HG02610 (cell line): Measurements from ENCODE around the gene DNAL1.
A peak's percentile ranks its signal among the peaks of the same experiment; 100 is the strongest.

Experiments used
- ATAC-seq: cut with Tn5 transposase; IDR thresholded peaks from one replicate; pipeline ENCODE4 v1.9.1; 2021; ENCODE audit warnings: mild to moderate bottlenecking, moderate library complexity; ENCODE audit not compliant: unreplicated experiment

DNAL1 gene

DNA sequence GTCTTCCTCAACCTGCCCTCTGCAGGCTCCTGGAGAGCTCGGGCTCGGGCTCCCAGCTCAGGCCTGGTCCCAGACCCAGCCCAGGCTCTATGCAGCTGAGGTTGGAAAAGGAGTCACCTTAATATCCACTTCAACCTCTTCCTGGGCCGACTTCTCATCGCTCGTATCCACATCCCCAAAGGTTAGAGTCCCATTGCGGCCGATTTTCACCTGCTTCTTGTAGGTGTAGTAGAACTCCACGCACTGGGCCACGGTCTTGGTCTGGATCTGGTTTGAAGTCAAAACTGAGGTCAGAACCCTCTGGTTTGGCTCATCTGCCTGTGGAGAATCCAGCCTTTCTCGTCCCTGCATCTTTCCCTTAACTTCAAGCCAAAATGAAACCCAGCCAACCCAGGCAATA is 77.8 kb downstream of the DNAL1 start:
- ATAC-seq = no peak

DNA sequence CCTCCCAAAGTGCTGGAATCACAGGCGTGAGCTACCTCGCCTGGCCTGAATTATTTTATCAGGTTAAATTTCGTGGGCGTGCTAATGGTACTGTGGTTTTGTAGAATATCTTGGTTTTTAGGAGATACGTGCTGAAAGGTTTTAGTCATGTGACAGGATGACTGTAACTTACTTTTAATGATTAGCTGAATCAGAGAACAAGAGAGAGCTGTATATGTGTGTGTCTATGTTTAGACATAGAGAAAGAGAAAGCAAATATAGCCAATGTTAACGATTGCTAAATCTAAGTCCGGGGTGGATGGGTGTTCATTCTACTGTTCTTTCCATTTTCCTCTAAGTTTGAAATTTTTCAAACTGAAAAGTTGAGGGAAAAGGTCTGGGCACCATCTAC is 78.6 kb downstream of the DNAL1 start:
- ATAC-seq = no peak

DNA sequence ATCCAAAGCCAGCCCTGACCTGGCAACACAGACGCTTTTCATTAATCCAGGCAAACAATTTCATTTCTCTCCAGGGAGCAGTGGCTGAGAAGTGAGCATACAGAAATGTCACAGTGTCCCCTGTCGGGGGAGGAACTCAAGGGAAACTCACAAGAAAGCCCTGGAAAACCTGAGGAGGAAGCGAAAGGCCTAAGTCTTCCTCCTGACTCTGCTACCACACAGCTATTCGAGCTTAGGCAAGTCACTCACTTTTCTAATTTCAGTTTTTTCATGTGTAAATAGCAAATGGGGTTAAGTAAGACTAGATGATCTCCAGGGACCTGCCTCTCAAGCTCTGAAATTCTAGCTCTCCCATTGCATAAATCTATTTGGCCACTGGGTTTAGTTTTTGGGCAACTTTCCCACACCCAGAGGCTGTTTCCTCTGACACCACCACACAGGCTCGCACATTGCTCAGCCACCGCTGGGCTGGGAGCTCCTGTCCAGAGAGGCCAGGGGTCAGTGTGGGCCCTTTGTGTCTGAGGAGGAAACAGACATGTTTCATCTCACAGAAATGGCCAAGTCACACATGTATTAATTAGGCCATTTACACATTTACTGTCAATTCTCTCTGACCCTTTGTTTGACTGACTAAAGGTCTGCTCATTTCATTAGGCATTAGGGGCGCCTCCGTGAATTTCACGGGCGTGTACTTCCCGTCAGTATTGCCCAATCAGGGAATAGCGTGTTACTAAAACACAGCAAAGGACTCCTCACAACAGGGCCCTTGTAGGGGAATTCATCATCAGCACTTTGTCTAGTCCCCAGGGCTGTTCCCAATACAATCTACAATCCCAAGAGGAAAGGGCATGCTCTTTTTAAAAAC is 79.2 kb downstream of the DNAL1 start:
- ATAC-seq = no peak

DNA sequence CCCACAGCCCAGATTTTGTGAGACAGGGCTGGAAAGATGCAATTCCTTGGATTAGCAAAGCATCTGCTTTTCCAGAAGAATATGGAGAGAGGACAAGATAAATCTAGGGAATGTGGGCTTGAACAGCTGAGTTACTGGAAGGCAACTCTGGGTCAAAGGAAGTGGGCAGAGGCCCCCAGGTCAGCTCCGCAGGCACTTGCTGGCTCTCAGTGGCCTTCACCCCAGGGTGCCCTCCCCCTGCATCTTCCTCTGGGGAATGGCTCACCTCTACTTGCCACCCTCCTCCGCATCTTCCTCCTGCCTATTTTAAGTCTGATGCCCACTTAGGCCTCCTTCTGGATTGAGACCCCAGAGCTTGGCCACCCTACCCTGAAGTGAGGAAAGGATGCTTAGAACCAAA is 79.9 kb downstream of the DNAL1 start:
- no peak for ATAC-seq

- ATAC-seq = no peak
Observed at GRCh38 chr14:73725116-73726024, 80.6 kb downstream of the DNAL1 start.

DNA sequence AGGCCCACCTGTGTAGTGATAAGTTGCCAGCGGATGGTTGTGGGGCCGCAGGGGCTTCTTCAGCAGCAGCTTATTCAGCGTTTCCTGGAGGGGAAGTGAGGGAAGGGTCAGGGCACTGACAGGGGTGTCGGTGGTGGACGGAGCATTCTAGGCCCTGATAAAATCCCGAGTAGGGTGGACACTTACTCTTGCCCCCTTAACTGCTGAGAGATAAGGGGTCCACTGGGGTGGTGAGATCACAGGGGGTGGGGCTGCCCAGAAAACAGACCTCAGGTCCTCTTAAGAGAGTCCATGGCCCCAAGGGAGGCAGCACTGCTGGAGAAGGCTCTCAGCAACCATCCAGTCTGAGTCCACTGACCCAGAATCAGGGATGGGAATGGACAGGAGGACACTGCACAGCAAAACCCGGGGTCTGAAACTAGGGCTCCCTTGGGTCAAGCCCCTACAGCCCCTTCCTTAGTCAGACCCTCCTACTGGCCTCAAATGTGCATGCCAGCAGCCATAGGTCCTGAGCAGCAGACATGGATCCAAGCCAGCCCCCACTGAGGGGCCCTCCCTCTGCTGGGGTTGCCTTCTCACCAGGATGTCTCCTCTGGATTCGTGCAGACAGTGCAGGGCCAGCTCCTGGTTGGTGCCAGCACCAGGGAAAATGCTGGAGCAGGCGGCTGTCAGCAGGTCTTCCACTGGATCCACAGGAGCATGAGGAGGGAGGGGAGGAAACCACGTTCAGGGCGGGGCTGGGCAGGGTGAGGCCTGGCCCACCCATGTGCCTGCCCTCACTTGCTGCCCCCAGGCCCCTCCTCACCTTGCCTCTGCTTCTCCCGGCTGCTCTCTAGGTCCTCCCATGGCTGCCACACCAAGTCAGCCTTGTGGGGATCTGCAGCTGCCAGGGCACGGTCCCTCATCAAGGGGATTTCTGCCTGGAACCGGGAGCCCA is 81.5 kb downstream of the DNAL1 start:
- ATAC-seq = no peak

GRCh38 chr14:73727166-73727565 is 82.4 kb downstream of the DNAL1 start:
- no peak for ATAC-seq

GRCh38 chr14:73728717-73729330 is 84.0 kb downstream of the DNAL1 start:
- peak; percentile 58 for ATAC-seq

DNA sequence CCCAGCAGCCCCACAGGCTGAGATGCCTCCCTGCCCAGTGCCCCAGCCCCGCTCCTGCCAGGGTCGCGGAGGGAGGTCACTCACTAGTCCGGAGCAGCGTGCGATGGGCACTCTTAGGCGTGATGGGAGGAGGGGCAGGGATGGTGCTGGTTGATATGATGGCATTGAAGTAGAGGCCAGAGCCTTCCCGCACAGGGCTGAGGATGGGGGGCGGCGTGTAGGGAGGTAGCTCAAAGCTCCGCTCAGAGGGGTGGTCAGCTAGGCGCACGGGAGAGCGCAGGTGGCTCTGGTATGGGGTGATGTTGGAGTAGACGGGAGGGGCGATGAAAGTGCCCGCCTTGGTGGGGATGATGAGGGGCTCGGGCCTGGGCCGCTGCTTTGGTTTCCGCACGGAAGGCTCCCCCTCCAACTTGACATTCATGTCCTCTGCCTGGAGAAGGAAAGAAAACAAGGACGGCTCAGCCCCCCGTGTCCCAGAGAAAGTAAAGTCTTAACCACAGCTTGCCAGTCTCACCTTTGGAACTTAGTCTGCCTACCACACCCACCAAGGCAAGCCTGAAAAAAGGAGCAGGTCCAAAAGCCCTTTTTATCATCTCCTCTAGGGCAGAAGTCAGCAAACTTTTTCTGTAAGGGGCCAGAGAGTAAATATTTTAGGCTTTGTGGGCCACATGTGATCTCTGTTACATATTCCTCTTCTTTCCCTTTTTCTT is 84.9 kb downstream of the DNAL1 start:
- no peak for ATAC-seq

DNA sequence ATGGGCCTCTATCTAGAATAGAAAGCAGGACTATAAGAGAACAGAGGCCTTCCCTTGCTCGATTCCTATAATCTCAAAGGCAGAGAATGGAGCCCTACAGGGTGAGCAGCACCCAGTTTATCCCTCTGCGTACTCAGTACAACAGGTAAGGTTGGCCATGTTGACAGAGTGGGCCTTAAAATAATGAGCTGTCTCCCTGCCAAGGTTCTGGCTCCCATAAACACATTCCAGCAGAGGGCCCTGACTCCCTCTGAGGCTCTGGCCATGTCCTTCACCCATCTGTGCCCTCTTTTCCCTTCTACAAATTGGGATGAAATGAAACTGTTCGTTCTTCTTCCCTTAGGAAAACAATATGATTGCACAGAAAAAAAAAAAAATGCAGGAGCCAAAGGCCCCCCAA is 86.3 kb downstream of the DNAL1 start:
- ATAC-seq = no peak

- no peak for ATAC-seq
Observed at GRCh38 chr14:73732006-73732405, 87.2 kb downstream of the DNAL1 start.

GRCh38 chr14:73736842-73737241 is 92.1 kb downstream of the DNAL1 start:
- no peak for ATAC-seq

- no peak for ATAC-seq
Observed at GRCh38 chr14:73738518-73739173, 93.9 kb downstream of the DNAL1 start.

DNA sequence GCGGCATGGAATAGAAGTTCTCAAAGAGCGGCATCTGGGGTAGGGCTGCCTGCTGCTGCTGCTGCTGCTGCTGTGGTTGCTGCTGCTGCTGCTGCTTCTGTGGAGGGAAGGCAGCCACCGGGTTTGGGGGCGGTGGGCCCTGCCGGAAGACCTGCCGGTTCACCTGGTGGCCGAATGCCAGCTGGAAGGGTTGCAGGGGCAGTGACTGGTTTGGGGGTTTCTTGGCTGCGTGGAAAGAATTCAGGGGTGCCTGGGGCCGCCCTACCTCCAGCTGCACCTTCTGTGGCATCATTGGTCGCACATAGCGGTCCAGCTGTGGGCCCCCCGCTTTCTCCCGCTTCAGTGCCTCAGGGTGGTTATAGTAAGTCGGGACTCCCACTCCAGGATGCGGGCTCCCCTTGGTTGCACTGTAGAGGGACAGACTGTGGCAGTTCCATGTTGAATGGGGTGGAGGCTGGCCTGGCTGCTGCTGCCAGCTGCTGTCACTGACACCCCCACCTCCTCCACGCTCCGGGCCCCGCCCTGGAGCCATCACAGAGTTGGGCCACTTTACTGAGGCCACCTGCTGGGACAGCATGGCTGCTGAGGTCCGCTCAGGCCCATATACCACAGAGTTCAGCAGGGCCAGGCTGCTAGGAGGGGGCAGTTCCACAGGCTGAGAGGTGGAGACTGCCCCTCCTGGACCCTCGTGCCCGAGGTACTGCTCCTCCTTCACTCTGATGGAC is 94.5 kb downstream of the DNAL1 start:
- no peak for ATAC-seq

- no peak for ATAC-seq
Observed at GRCh38 chr14:73739899-73740617, 95.3 kb downstream of the DNAL1 start.

- ATAC-seq = no peak
Observed at GRCh38 chr14:73740618-73741326, 96.0 kb downstream of the DNAL1 start.

DNA sequence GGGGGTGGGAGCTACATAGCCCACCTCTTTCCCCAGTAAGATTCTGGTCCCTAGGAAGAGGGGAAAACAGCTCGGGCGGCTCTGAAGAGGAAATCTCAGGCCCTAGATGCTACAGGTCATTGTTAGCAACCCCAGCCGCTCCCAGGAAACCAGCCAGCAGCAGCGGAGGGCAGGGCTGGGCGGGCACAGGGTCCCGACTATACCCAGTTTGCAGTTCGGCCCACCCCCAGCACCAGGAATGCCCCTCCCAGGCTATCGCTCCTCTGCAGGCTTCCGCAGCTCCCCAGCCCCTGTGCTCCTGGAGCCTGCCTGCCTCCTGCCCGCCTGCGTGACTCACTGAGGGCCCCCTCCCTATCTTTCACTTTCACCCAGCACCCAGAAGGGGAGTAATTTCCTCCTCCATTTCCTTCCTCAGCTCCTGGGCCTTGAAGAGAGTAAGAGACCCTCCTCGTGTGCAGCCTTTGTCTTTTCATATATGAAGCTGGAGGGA is 96.6 kb downstream of the DNAL1 start:
- no peak for ATAC-seq
